ENCODE measurements around the gene SIRPA. TPM values are rescaled to one million over a fixed set of nuclear protein-coding genes. Genes with fewer than 3 reads are reported as not detected.
A peak's percentile ranks its signal among the peaks of the same experiment; 100 is the strongest.

Gene SIRPA
- total and polyA plus RNA-seq, 10 of the 15 experiments (the other 5 are each of a cell fraction or from before 2014, with no cell fraction given): 1.7 to 13.2 (median 5.0) TPM

GRCh38 chr20:1871807-1872458 is 23.3 kb upstream of the SIRPA start (continued):
- TF ChIP-seq LARP7 (IDR thresholded peaks at IDR 0.05) (no peak; the same call in 1 of the 2 replicates), HCFC1 (IDR thresholded peaks at IDR 0.05; ENCODE audit: low read length) (no peak), ZBTB4 (CRISPR knock-in tag; IDR thresholded peaks at IDR 0.05) (no peak), STAT1 (conservative IDR thresholded peaks at IDR 0.05) (no peak), TCF3 (IDR thresholded peaks at IDR 0.05; ENCODE audit: borderline replicate concordance, insufficient read depth, low read depth, low read length) (0 out of 2 replicates have a peak, but pooled peaks have one; percentile 6), IKZF2 (IDR thresholded peaks at IDR 0.05) (no peak), ZNF274 (IDR thresholded peaks at IDR 0.05; ENCODE audit: insufficient read depth, insufficient read length) (no peak), HDAC2 (IDR thresholded peaks at IDR 0.05) (no peak), FOXK2 (IDR thresholded peaks at IDR 0.05) (peak; percentile 26; the same call in 1 of the 2 replicates), ATF3 (IDR thresholded peaks at IDR 0.05; ENCODE audit: borderline replicate concordance, extremely low read depth, low read depth, low read length) (no peak), ATF2 (IDR thresholded peaks at IDR 0.05; ENCODE audit: low read length) (no peak)
- TF ChIP-seq, protein P1, sequence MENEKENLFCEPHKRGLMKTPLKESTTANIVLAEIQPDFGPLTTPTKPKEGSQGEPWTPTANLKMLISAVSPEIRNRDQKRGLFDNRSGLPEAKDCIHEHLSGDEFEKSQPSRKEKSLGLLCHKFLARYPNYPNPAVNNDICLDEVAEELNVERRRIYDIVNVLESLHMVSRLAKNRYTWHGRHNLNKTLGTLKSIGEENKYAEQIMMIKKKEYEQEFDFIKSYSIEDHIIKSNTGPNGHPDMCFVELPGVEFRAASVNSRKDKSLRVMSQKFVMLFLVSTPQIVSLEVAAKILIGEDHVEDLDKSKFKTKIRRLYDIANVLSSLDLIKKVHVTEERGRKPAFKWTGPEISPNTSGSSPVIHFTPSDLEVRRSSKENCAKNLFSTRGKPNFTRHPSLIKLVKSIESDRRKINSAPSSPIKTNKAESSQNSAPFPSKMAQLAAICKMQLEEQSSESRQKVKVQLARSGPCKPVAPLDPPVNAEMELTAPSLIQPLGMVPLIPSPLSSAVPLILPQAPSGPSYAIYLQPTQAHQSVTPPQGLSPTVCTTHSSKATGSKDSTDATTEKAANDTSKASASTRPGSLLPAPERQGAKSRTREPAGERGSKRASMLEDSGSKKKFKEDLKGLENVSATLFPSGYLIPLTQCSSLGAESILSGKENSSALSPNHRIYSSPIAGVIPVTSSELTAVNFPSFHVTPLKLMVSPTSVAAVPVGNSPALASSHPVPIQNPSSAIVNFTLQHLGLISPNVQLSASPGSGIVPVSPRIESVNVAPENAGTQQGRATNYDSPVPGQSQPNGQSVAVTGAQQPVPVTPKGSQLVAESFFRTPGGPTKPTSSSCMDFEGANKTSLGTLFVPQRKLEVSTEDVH (IDR thresholded peaks at IDR 0.05; ENCODE audit: low read depth, partially characterized antibody): no peak
- TF ChIP-seq, protein P2, sequence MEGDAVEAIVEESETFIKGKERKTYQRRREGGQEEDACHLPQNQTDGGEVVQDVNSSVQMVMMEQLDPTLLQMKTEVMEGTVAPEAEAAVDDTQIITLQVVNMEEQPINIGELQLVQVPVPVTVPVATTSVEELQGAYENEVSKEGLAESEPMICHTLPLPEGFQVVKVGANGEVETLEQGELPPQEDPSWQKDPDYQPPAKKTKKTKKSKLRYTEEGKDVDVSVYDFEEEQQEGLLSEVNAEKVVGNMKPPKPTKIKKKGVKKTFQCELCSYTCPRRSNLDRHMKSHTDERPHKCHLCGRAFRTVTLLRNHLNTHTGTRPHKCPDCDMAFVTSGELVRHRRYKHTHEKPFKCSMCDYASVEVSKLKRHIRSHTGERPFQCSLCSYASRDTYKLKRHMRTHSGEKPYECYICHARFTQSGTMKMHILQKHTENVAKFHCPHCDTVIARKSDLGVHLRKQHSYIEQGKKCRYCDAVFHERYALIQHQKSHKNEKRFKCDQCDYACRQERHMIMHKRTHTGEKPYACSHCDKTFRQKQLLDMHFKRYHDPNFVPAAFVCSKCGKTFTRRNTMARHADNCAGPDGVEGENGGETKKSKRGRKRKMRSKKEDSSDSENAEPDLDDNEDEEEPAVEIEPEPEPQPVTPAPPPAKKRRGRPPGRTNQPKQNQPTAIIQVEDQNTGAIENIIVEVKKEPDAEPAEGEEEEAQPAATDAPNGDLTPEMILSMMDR (IDR thresholded peaks at IDR 0.05 in 2 of 3, conservative IDR thresholded peaks at IDR 0.05 in 1 of 3; ENCODE audit: control insufficient read depth in 2 of 3, extremely low read depth in 1 of 3, insufficient read depth in 1 of 3, low read depth in 3 of 3, low read length in 3 of 3): no peak

Measured in GM12878 (cell line).